SK-N-MC (cell line): Measurements from ENCODE around the gene NDOR1.

Source experiments
- EZH2 ChIP-seq: fragments of 200-600 bp; sonication (generic); IDR thresholded peaks from one replicate; pipeline ENCODE4 v1.6.1; 2017; ENCODE audit warnings: antibody characterized with exemption
- FOXP2 ChIP-seq: optimal IDR thresholded peaks from 2 replicates; pipeline ENCODE3; 2011; ENCODE audit warnings: mild to moderate bottlenecking, moderate library complexity; ENCODE audit not compliant: insufficient read depth; ENCODE audit errors: extremely low read length, control extremely low read depth
- POLR2AphosphoS5 ChIP-seq: IDR thresholded peaks from 2 replicates; pipeline ENCODE4 v1.6.1; 2012; ENCODE audit warnings: mild to moderate bottlenecking, low read depth, low read length, borderline replicate concordance

GRCh38 chr9:137211532-137211931 is 6.0 kb downstream of the NDOR1 start:
- TF ChIP-seq EZH2: no peak
- 0 out of 2 replicates have a peak, but pooled peaks have one; percentile 9 for TF ChIP-seq POLR2AphosphoS5
- TF ChIP-seq FOXP2: no peak
